LNCaP clone FGC (cell line): Measurements from ENCODE around the gene TBC1D10A.

Experiments
- DNase-seq: peaks from one replicate; pipeline ENCODE4 v3.0.0-alpha.2; 2011; ENCODE audit warnings: low read depth
- H3K4me3 ChIP-seq: 2 replicates; pipeline ENCODE4 v1.5.1; 2011; ENCODE audit warnings: mild to moderate bottlenecking, low read depth, low read length, control low read depth
- TF ChIP-seq, protein P1 (sequence below): IDR thresholded peaks from 2 replicates; pipeline ENCODE4 v1.5.1; 2012; ENCODE audit warnings: mild to moderate bottlenecking; ENCODE audit not compliant: control insufficient read depth, insufficient read depth; ENCODE audit errors: extremely low read depth

TBC1D10A gene

DNA sequence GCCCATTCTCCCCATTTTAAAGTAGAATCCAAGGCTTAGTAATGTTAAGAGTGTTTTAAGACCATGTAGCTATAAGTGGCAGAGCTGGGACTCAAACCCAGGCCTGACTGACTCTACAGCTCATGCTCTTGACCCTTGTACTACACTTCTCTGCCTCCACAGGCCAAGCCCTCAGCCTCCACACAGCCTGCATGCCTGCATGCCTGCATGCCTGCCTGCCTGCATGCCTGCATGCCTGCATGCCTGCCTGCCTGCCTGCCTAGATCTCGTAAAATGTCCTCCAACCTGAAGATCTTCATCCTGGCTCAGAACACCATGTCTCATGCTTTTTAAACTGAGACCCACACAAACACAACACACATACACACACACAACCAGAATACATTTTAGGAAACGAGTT, 18.6 kb downstream of the TBC1D10A start:
- no peak overlapping the region for H3K4me3 ChIP-seq
- TF ChIP-seq, protein P1, sequence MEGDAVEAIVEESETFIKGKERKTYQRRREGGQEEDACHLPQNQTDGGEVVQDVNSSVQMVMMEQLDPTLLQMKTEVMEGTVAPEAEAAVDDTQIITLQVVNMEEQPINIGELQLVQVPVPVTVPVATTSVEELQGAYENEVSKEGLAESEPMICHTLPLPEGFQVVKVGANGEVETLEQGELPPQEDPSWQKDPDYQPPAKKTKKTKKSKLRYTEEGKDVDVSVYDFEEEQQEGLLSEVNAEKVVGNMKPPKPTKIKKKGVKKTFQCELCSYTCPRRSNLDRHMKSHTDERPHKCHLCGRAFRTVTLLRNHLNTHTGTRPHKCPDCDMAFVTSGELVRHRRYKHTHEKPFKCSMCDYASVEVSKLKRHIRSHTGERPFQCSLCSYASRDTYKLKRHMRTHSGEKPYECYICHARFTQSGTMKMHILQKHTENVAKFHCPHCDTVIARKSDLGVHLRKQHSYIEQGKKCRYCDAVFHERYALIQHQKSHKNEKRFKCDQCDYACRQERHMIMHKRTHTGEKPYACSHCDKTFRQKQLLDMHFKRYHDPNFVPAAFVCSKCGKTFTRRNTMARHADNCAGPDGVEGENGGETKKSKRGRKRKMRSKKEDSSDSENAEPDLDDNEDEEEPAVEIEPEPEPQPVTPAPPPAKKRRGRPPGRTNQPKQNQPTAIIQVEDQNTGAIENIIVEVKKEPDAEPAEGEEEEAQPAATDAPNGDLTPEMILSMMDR, result no peak
- no peak for DNase-seq

DNA sequence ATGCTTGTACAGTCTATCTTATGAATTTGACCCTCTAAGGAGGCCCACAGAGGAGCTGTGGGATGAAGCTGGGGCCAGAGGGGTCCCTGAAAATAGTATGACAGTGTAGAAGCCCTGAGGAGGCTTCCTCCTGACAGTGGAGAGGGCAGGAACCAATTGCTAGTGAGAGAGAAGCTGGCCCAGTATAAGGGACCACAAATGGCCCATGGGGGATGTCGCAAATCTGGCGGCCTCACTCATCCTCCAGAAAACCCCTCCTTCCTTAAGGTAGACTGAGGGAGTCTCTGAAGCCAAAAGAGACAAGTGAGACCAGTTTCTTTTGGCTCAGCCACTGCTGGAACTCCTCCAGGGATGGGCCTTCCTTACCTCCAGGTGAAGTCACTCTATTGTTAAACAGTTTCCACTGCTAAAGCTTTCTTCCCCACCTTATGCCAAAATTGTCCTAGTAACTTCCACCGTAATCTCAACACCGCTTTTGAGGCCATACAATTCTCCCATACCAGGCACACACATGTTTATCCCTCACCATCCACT, 19.6 kb downstream of the TBC1D10A start:
- TF ChIP-seq, protein P1, result no peak
- H3K4me3 ChIP-seq, result no peak overlapping the region
- no peak for DNase-seq

DNA sequence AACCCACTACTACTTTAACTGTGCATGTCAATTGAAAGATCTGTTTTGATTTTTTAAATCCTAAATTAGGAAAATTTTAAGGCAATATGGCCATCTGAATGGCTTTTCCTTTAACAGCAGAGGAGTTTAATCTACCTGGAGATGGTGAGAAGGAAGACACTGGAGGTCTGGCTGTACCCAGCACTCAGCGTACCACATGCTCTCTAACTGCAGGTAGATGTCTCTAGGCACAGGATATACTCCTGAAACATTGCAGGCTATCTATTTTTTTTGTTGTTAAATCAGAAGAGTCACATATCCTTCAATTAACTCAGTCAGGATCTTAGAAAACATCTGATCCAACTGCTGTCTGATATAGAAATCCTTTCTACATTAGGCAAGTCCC, 20.1 kb downstream of the TBC1D10A start:
- no peak for DNase-seq
- TF ChIP-seq, protein P1, result no peak
- no peak overlapping the region for H3K4me3 ChIP-seq

DNA sequence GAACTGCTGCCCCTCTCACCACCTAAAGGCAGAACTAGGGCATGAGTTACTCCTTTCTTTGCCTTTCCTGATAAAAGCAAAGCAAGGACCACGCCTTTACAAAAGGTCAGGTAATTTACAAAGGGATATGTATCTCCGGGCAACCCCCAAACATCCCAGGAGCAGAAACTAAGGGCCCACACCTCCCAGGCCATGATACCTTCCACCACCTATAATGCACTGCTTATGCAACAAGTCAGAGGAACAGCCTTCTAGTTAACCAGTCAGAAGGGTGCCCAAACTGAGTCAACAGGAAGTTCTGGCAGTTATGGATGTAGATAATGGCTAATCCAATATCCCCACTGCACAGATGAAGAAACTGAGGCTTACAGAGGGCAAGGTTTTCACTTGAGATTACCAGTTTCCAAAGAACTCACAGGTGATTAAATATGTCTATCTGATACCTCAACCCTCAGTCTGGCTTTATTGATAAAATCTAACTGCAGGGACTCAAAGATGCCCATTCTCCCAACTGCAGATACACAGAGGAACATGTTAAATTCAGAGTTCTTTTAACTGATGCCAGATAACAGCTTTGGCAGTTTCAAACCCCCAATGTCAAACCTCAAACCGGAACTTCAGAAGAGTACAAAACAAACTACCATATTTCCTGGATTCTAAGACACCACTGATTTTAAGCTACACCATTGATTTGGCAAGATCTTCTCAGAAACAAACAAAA, 20.7 kb downstream of the TBC1D10A start:
- DNase-seq, result no peak
- TF ChIP-seq, protein P1, result no peak
- no peak overlapping the region for H3K4me3 ChIP-seq

DNA sequence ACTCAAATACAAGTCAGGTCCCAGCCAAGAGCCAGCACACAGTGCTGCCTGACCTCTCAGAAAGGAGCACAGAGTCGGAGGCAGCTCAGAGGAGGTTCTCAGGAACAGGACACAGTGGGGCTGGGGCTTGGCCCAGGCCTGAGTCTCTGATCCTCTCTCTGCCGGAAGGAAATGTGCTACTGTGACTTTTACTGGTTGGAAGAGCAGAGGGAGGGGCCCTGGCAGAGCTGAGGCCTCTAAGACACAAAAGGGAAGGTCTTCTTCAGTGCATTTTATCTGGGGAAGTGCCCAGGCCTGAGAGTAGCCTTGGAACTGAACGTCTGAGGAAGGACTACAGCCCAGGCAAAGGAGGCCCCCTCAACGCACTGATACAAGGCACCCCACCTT, 21.2 kb downstream of the TBC1D10A start:
- no peak for DNase-seq
- TF ChIP-seq, protein P1, result no peak
- no peak overlapping the region for H3K4me3 ChIP-seq

DNA sequence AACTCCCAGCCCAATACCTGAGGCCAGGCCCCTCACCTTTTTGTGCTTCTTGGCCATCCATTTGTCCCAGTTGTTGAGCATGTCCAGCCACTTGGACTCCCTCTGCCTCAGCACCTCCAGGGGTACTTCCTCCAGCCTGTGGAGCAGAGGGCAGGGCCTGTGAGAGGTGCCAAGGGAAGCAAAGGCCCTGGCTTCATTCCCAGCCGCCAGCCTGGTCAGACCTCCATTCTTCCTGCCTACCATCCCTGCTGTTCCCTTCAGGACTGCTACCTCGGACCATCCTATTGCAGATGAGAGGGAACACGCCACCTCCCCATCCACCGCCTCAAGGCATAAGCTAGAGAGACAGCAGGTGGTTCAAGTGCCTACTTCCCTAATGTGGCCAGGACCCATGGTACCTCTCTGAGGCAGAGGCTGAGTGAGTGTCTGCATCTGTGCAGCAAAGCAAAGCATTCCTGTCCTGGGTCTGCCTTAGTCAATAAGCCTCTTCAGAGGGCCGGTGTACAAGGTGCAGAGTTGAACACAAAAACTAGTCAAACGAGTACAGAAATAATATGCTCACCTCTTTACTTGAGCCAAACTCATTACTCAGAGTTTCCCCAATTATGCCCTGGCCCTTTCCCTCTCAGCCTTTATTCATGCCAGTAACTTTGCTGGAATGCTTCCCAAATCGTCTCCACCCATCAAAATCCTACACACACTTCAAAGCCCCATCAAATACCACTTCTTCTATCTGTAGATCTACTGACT, 22.1 kb downstream of the TBC1D10A start:
- TF ChIP-seq, protein P1, result no peak
- DNase-seq, result no peak
- H3K4me3 ChIP-seq, result no peak overlapping the region

DNA sequence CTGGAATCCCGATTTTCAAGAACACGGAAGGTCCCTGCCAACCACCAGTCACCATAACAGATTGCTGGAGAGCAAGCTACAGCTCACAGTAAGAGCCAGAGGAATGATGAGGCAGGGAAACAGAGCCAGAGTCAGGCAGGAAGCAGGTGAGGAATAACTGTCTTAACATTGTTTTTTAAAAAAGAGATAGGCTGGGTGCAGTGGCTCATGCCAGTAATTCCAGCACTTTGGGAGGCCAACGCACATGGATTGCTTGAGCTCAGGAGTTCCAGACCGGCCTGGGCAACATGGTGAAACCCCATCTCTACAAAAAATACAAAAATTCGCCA, 24.0 kb downstream of the TBC1D10A start:
- TF ChIP-seq, protein P1, result no peak
- DNase-seq, result no peak
- H3K4me3 ChIP-seq, result no peak overlapping the region
